Rectal smooth muscle tissue (tissue), 1 donor: ENCODE measurements around the gene LEP.
A peak's percentile ranks its signal among the peaks of the same experiment; 100 is the strongest.

Experiments
- H3K27ac ChIP-seq: one replicate; pipeline ENCODE4 v1.7.0; 2013; ENCODE audit warnings: low read depth, low read length, inconsistent platforms
- H3K27me3 ChIP-seq: one replicate; pipeline ENCODE4 v1.7.0; 2013; ENCODE audit warnings: low read length; ENCODE audit not compliant: control insufficient read depth, insufficient read depth
- H3K36me3 ChIP-seq: one replicate; pipeline ENCODE4 v1.7.0; 2013; ENCODE audit warnings: low read length; ENCODE audit not compliant: control insufficient read depth, insufficient read depth
- H3K4me1 ChIP-seq: one replicate; pipeline ENCODE4 v1.7.0; 2013; ENCODE audit warnings: low read length; ENCODE audit not compliant: control insufficient read depth, insufficient read depth
- H3K4me3 ChIP-seq: one replicate; pipeline ENCODE4 v1.7.0; 2013; ENCODE audit warnings: low read length
- H3K9ac ChIP-seq: one replicate; pipeline ENCODE4 v1.7.0; 2013; ENCODE audit warnings: low read length

Gene LEP

DNA sequence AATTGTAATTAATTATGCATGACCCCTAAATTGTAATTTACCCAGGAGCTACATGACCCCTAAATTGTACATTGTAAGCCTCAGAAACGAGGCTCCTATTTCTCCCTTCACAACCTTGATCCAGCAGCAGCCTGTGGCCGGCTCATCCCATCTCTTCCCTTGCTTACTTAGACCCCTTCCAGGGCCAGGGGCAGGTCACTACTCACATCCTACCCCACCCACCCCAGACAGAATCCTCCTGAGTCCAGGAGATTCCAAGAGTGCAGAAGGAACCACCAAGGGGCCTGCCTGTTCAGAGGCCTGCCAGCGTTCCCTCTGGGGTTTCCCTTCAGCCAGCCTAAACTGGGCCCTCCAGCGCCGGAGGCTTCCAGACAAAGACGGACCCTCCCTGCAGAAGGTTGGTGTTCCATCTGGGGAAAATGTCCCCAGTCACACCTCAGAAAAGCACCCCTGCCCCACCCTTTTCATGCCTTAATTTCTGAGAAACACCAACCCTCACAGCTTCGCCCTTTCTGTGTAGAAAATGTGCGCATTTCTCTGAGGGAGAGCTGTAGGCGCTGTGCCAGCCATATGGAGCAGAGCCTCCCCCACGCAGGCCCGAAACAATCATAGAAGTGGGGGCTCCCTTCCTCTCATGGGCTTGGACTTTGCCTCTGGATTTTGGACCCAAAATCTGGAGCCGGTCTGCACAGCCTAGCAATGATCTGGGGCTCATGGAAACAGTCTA lies 19.2 kb downstream of the LEP start:
- Histone ChIP-seq H3K4me3 (no peak overlapping the region), H3K27ac (no peak overlapping the region), H3K9ac (no peak overlapping the region), H3K27me3 (no peaks in the 10 kb centered on the region), H3K4me1 (no peaks in the 10 kb centered on the region), H3K36me3 (no peaks in the 10 kb centered on the region)

DNA sequence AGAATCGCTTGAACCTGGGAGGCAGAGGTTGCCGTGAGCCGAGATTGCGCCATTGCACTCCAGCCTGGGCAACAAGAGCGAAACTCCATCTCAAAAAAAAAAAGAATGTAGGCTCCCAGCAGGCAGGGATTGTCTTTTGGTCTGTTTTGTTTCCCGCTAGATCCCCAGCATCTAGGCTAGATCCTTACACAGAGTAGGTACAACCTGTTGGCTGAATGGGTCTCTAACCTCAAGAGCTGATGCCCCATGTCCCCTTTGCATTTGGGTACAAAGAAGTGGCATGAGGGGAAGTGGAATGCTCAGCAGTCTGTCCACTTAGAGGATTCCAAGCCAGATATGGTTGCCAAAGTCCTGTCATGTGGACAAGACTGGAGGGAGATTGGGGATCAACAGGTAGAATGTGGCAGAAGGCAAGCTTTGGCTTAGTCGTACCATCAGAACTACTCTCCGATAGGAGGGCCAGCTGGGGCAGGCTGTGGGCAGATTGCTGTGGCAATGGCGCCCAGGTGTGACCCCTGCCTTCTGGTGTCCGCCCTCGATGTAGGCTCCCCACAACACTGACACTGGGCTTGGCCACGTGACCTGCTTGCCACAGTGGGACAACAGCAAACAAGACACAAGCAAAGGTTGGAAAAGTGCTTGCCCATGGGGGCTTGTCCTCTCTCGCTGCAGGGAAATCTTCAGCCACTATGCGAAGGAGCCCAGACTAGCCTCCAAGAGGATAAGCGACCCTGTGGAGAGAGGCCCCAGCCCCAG lies 21.4 kb downstream of the LEP start:
- Histone ChIP-seq H3K27ac (no peak overlapping the region), H3K36me3 (no peaks in the 10 kb centered on the region), H3K9ac (no peak overlapping the region), H3K27me3 (no peaks in the 10 kb centered on the region), H3K4me3 (no peak overlapping the region), H3K4me1 (peaks cover 7% of the 10 kb centered on the region)

DNA sequence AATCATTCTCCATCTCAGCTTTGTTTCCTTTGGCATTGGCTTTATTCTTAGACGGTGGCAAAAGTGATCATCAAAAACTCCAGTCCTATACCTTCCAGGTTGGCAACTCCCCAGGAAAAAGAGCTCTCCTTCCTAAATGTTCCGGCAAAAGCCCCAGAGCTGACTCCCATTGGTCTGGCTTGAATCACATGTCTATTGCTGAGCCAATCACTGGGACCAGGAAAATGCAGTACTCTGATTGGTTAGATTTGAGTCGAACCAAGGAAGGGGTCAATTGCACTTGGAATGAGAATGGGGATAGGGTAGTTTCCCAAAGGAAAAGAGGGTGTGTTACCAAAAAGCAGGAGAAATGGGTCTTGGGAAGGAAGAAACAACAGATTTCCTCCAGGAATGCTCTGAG lies 22.3 kb downstream of the LEP start:
- H3K36me3 ChIP-seq: no peaks in the 10 kb centered on the region
- H3K4me1 ChIP-seq: peaks cover 7% of the 10 kb centered on the region
- H3K4me3 ChIP-seq: no peak overlapping the region
- H3K27me3 ChIP-seq: no peaks in the 10 kb centered on the region
- no peak overlapping the region for H3K9ac ChIP-seq
- H3K27ac ChIP-seq: no peak overlapping the region

DNA sequence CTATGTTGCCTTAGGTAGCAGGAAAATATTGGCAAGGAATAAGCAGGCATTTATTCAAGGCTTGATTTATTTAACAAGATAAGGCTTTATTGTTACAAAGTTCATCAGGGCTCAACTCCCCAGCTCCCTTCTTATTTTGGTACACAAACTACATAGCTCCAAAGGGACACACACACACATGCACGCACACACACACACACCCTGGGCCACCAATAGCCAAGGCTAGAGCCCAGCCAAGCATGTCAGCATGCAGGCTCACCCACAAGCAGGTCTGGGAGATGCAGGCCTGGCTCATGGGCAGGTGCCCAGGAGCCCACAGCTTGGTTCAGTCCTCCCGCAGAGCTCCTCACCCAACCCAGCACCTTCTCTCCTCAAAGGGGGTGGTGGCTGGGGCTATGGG lies 23.4 kb downstream of the LEP start:
- Histone ChIP-seq H3K27me3 (no peaks in the 10 kb centered on the region), H3K4me3 (no peak overlapping the region), H3K27ac (no peak overlapping the region), H3K9ac (no peak overlapping the region), H3K36me3 (no peaks in the 10 kb centered on the region), H3K4me1 (peaks cover 7% of the 10 kb centered on the region)

DNA sequence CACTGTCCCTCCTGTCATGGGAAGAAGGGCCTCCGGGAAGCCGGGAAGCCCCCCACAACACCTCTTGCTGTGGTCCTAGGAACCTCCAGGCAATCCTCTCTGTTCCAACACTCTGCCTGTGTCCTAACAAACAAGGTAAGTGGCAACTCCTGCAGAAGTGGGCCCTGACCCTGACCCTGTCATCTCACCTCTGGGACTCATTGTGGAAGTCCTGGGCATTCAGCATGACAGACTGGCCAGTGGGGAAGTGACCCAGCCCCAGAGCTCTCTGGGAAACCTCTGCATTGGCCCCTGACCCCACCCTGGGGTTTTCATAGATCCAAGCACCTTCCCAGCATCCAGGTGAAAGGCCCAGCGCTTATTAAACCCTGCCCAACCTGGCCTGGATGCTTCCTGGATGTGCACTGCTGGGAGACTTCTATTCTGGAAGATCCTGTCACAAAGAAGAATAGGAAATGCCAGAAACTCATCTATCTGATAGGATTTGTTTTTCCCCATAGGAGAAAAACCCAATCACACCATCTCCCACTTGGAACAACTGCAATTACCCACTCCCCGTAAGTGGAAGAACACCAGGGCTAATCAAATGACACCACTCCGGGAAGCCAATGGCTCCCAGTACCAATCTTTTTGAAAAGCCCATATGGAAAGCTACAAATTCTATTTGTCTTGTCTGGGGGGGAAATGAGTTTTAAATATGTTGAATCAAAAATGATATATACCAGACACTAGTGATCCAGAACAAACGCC lies 24.3 kb downstream of the LEP start:
- Histone ChIP-seq H3K27me3 (no peaks in the 10 kb centered on the region), H3K36me3 (no peaks in the 10 kb centered on the region), H3K4me1 (peaks cover 7% of the 10 kb centered on the region)

DNA sequence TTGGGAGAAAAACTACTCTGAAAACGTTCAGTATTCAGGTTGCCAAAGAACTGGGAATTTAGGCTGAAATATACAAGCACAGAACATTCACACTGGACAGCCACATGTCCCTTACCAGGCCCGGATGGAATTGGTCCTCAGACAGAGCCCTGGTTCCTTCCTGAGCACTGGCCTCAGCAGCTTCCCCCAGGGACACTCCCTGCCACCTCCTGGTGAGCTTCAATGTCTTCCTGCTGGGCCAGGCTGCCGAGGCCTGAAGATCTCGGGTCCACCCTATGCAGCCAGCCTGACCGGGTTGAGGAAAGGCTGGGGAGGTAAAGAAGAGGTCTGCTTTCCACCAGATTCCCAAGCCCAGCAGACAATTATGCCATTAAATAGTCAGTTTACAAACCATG lies 24.8 kb downstream of the LEP start:
- Histone ChIP-seq H3K27ac (no peak overlapping the region), H3K4me1 (peaks cover 7% of the 10 kb centered on the region), H3K36me3 (no peaks in the 10 kb centered on the region), H3K4me3 (no peak overlapping the region), H3K27me3 (no peaks in the 10 kb centered on the region), H3K9ac (no peak overlapping the region)

More for the DNA sequence above, 24.3 kb downstream of the LEP start:
- Histone ChIP-seq H3K27ac (no peak overlapping the region), H3K4me3 (no peak overlapping the region), H3K9ac (no peak overlapping the region)

DNA sequence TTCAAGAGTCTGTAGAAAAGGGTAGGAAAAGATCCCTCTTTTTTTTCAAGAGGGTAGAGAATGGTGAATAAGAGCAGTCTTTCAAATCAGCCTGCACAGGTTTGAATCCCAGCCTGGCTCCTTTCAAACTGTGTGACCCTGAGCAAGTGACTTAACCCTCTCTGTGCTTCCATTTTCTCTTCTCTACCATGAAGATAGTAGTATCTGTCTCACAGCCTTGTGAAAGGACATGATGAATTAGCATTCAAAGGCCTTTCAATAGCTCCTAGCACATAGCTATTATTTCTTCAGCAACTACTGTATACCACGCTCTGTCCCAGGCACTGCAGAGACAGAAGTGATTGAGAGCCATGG lies 25.4 kb downstream of the LEP start:
- no peaks in the 10 kb centered on the region for H3K36me3 ChIP-seq
- H3K4me1 ChIP-seq: peaks cover 7% of the 10 kb centered on the region
- H3K4me3 ChIP-seq: no peak overlapping the region
- H3K9ac ChIP-seq: no peak overlapping the region
- peak overlapping the region; percentile 44 for H3K27ac ChIP-seq
- H3K27me3 ChIP-seq: no peaks in the 10 kb centered on the region

DNA sequence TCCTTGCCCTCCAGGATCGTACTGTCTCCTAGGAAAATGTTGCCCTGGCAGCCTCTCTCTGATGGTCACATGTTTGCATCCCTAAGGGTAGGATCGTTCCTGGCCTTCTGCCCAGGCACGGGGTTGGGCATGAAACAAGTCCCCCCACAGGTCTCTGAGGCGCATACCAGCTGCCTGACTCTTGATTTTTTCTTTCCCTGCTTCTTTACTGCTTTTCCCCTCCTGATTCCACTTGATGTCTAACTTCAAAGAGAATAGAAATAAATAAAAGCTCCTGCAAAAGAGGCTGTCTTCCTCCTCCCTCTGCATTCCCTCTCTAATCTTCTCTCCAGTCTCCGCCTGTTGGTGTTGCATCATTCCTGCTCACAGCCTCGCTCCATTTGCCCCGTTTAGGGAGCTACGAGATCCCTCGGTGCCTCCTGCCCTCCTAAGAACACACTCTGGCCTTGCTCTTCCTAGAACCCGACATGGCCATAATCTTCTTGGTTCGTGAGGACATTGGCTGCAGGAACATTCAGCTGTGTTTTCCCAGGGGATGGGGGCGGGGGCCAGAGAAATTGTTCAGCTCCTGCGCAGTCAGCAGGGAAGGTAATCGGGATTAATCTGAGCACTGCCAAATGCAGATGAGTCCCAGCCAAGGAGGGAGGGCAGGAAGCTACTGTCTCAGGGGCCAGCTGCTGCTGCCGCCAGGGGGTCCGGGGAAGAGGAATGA lies 26.0 kb downstream of the LEP start:
- H3K4me1 ChIP-seq: peaks cover 7% of the 10 kb centered on the region
- peak overlapping the region; percentile 41 for H3K4me3 ChIP-seq
- peak overlapping the region; percentile 44 for H3K27ac ChIP-seq
- no peak overlapping the region for H3K9ac ChIP-seq
- no peaks in the 10 kb centered on the region for H3K36me3 ChIP-seq
- no peaks in the 10 kb centered on the region for H3K27me3 ChIP-seq

DNA sequence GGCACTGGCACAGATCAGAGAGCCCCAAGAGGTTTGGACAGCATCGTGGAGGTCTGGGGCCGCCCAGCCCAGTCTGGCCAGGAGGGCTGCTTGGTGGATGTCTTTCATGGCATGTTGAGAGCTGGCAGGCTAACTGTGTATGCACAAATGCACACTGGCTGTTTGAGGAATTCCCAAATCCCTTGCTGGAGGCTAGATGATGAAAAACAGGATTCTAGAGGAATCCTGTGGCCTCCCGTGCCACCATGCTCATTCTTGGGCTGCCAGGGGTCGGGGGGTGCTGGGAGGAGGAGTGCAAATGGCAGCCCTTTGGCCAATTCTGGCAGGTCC lies 26.5 kb downstream of the LEP start:
- peak overlapping the region; percentile 41 for H3K4me3 ChIP-seq
- H3K27ac ChIP-seq: peak overlapping the region; percentile 44
- H3K36me3 ChIP-seq: no peaks in the 10 kb centered on the region
- H3K27me3 ChIP-seq: no peaks in the 10 kb centered on the region
- peaks cover 7% of the 10 kb centered on the region for H3K4me1 ChIP-seq
- H3K9ac ChIP-seq: no peak overlapping the region

DNA sequence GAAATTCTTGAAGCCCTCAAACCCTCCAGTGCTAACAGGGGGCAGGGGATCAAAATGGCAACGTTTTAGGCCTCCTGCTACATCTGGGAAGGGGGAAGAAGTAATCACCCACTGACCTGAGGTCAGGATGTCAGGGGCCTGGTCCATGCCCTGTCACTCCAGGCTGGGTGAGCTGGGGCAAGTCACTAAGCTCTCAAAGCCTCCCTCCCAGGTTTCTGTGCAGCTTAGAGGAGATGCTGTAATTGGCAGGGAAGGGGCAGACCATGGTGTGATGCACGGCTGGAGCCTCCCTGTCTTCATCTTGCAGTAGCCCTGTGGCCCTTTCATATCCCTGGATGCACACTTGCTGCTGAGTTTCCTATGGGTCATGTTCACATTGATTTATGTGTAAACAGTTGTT lies 27.2 kb downstream of the LEP start:
- H3K4me1 ChIP-seq: peaks cover 7% of the 10 kb centered on the region
- no peak overlapping the region for H3K4me3 ChIP-seq
- no peak overlapping the region for H3K9ac ChIP-seq
- no peaks in the 10 kb centered on the region for H3K27me3 ChIP-seq
- no peaks in the 10 kb centered on the region for H3K36me3 ChIP-seq
- H3K27ac ChIP-seq: no peak overlapping the region

DNA sequence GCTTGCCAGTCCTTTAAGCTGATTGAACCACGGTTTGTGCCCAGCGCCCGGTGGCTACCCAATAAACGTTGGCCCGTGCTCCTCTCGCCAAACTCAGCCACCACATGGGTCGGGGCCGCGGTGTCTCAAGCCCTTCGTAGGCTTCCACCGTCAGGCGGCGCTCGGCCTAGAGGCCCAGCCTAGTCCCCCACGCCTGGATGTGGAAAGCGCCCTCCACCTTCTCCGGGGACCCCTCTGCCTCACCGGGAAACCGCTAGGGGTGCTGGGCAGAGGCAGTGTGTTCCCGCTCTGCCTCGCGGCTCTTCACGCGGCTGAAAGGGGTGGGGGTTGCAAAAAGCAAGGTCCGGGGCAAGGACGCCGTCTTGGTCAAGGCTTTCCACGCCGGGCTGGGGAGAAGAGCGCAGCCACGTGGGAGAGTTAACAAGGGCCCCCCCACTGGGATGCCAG lies 29.8 kb downstream of the LEP start:
- H3K4me3 ChIP-seq: no peak overlapping the region
- H3K9ac ChIP-seq: no peak overlapping the region

DNA sequence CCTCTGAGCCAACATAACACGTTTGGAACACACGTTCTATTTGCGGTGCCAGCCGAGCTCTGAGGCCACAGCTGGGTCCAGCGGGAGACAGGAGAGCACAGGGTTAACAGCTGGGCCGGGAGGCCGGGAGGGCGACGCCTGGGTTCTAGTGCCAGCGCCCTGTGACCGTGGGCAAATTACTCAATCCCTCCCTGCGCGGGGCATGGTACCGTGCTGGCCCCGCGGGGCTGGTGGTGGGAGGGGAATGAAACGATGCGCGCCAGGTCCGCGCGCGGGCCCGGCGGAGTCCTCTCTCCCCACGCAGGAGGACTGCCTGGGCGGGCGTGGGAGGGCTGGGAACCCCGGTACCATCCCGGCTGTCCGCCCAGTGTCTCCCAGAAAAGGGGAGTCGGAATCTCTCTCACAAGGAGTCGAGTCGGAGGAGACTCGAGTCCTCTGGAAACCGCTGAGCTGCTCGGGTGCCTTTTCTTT lies 30.4 kb downstream of the LEP start:
- Histone ChIP-seq H3K4me1 (peaks cover 6% of the 10 kb centered on the region), H3K36me3 (no peaks in the 10 kb centered on the region), H3K27ac (no peak overlapping the region), H3K4me3 (peak overlapping the region; percentile 43), H3K27me3 (no peaks in the 10 kb centered on the region), H3K9ac (no peak overlapping the region)

More for the DNA sequence above, 29.8 kb downstream of the LEP start:
- H3K27me3 ChIP-seq: no peaks in the 10 kb centered on the region
- no peaks in the 10 kb centered on the region for H3K36me3 ChIP-seq
- H3K4me1 ChIP-seq: peaks cover 7% of the 10 kb centered on the region
- H3K27ac ChIP-seq: no peak overlapping the region
